ENCODE measurements around the gene PDIK1L.

DNA sequence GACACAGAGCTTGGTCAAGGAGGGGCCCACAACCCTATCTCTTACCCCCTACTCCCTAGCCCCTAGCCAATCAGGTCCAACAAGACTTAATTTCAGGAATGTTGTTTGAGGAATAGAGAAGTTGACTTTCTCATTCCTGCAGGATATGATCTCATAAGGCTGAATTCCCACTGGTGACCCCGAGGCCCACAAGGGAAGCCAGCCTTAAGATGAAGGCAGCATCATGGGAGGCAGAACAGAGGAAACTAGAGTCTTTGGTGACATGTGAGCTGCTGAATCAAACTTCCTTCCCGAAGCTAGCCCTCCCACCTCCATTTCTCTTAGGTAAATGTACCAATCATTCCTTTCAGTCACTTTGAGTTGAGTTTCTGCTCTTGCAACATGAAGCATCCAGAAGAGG, 9.1 kb upstream of the PDIK1L start:
- TF ChIP-seq CTCF (conservative IDR thresholded peaks at IDR 0.05; ENCODE audit: low read depth, low read length) (no peak), POLR2A (IDR thresholded peaks at IDR 0.05; ENCODE audit: low read depth, low read length) (no peak), MAZ (IDR thresholded peaks at IDR 0.05; ENCODE audit: borderline replicate concordance, low read depth, low read length) (no peak), CEBPB (IDR thresholded peaks at IDR 0.05; ENCODE audit: low read depth, low read length) (no peak), RAD21 (IDR thresholded peaks at IDR 0.05; ENCODE audit: low read length) (no peak), RCOR1 (IDR thresholded peaks at IDR 0.05; ENCODE audit: insufficient replicate concordance, low read length) (no peak), FOS (IDR thresholded peaks at IDR 0.05; ENCODE audit: low read depth, low read length) (no peak)
- TF ChIP-seq, protein P1, sequence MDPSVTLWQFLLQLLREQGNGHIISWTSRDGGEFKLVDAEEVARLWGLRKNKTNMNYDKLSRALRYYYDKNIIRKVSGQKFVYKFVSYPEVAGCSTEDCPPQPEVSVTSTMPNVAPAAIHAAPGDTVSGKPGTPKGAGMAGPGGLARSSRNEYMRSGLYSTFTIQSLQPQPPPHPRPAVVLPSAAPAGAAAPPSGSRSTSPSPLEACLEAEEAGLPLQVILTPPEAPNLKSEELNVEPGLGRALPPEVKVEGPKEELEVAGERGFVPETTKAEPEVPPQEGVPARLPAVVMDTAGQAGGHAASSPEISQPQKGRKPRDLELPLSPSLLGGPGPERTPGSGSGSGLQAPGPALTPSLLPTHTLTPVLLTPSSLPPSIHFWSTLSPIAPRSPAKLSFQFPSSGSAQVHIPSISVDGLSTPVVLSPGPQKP (IDR thresholded peaks at IDR 0.05; ENCODE audit: borderline replicate concordance, low read depth, low read length), result no peak
- TF ChIP-seq, protein P2, sequence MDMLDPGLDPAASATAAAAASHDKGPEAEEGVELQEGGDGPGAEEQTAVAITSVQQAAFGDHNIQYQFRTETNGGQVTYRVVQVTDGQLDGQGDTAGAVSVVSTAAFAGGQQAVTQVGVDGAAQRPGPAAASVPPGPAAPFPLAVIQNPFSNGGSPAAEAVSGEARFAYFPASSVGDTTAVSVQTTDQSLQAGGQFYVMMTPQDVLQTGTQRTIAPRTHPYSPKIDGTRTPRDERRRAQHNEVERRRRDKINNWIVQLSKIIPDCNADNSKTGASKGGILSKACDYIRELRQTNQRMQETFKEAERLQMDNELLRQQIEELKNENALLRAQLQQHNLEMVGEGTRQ (IDR thresholded peaks at IDR 0.05; ENCODE audit: low read depth, low read length), result no peak

All from IMR-90 (cell line).